SKM-1 treated with dmso at 0.1 percent for 144 hours (cell line): ENCODE results near the gene PCDHB3.
"Not testable (repeated sequence)": the region's sequence is repeated elsewhere in the genome, so short reads cannot be mapped to it uniquely, and the experiment has no call there.

Source experiments
- DNase-seq: peaks from one replicate; lab custom pipeline; 2025; ENCODE audit not compliant: unreplicated experiment; lab: John Stamatoyannopoulos, UW

PCDHB3 gene

GRCh38 chr5:141100243-141100805, at the start of gene PCDHB3:
PCDHB3 (plus strand) TSS chr5:141100473; CDS start chr5:141100650, 177 bp downstream.
- DNase-seq: no peak

- DNase-seq: no peak
Measured at GRCh38 chr5:141050622-141051520, 49.4 kb upstream of the PCDHB3 start, which contains the start of gene PCDHB1. PCDHB1 (plus strand) TSS chr5:141051374; CDS start chr5:141051471, 97 bp downstream.

- DNase-seq: no peak
Measured at GRCh38 chr5:141051521-141051866, 48.8 kb upstream of the PCDHB3 start.

- no peak for DNase-seq
Measured at GRCh38 chr5:141077826-141078225, 22.4 kb upstream of the PCDHB3 start.

GRCh38 chr5:141082228-141082627, 18.0 kb upstream of the PCDHB3 start:
- no peak for DNase-seq

- DNase-seq: no peak
Measured at GRCh38 chr5:141084487-141084989, 15.7 kb upstream of the PCDHB3 start.

- DNase-seq: peak; percentile 2
Measured at GRCh38 chr5:141094481-141095262, 5.6 kb upstream of the PCDHB3 start, which contains the start of gene PCDHB2. PCDHB2 (plus strand) TSS chr5:141094615; CDS start chr5:141094791, 176 bp downstream.

- DNase-seq: no peak
Measured at GRCh38 chr5:141095263-141095641, 5.0 kb upstream of the PCDHB3 start.

- not testable (repeated sequence) for DNase-seq
Measured at GRCh38 chr5:141096181-141096580, 4.1 kb upstream of the PCDHB3 start.

- DNase-seq: not testable (repeated sequence)
Measured at GRCh38 chr5:141096586-141096985, 3.7 kb upstream of the PCDHB3 start.

GRCh38 chr5:141101059-141101458, 786 bp downstream of the PCDHB3 start:
- DNase-seq: no peak

GRCh38 chr5:141102070-141102469, 1.8 kb downstream of the PCDHB3 start:
- DNase-seq: not testable (repeated sequence)

- not testable (repeated sequence) for DNase-seq
Measured at GRCh38 chr5:141102471-141102870, 2.2 kb downstream of the PCDHB3 start.

GRCh38 chr5:141105350-141105749, 5.1 kb downstream of the PCDHB3 start:
- no peak for DNase-seq

- DNase-seq: no peak
Measured at GRCh38 chr5:141119250-141119649, 19.0 kb downstream of the PCDHB3 start.

- DNase-seq: no peak
Measured at GRCh38 chr5:141121563-141121962, 21.3 kb downstream of the PCDHB3 start, which contains the start of gene PCDHB4. PCDHB4 (plus strand) TSS chr5:141121818; CDS start chr5:141121999, 181 bp downstream.

GRCh38 chr5:141121985-141122384, 21.7 kb downstream of the PCDHB3 start:
- no peak for DNase-seq

- not testable (repeated sequence) for DNase-seq
Measured at GRCh38 chr5:141123396-141124135, 23.3 kb downstream of the PCDHB3 start.

GRCh38 chr5:141127305-141127704, 27.0 kb downstream of the PCDHB3 start:
- no peak for DNase-seq

GRCh38 chr5:141135030-141135717, 34.9 kb downstream of the PCDHB3 start, which contains the start of gene PCDHB5:
PCDHB5 (plus strand) TSS chr5:141135206; CDS start chr5:141135435, 229 bp downstream.
- DNase-seq: no peak
